Gastroesophageal sphincter (tissue), 4 donors: ENCODE data around the gene MAN2B1. TPM values are rescaled to one million over a fixed set of nuclear protein-coding genes. Genes with fewer than 3 reads are reported as not detected.
A peak's percentile ranks its signal among the peaks of the same experiment; 100 is the strongest.

Experiments used
- ATAC-seq: fragments of 150-250 bp; one replicate; pipeline ENCODE4 v1.9.1; 2016; ENCODE audit warnings: mild to moderate bottlenecking, moderate library complexity
- H3K27ac ChIP-seq, 4 donors: fragments of 200-600 bp; sonication (generic) in 3 of 4; 1 replicate in 3 of 4; 2 replicates in 1 of 4; pipeline ENCODE4 v1.5.1; 2016 to 2019
- H3K27me3 ChIP-seq: fragments of 200-600 bp; sonication (generic); one replicate; pipeline ENCODE4 v1.5.1; 2019
- H3K36me3 ChIP-seq, 2 donors: fragments of 200-600 bp; sonication (generic); one replicate each; pipeline ENCODE4 v1.5.1; 2019; ENCODE audit warnings: control low read depth in 1 of 2
- H3K4me1 ChIP-seq, 3 donors: fragments of 200-600 bp; sonication (generic); 1 replicate in 2 of 3; 2 replicates in 1 of 3; pipeline ENCODE4 v1.5.1; 2016 to 2019; ENCODE audit warnings: control low read depth in 2 of 3
- H3K4me3 ChIP-seq, 2 donors: fragments of 200-600 bp; sonication (generic); one replicate each; pipeline ENCODE4 v1.5.1; 2019; ENCODE audit warnings: mild to moderate bottlenecking in 1 of 2, moderate library complexity in 1 of 2
- H3K9me3 ChIP-seq, 3 donors: fragments of 200-600 bp; sonication (generic); one replicate each; pipeline ENCODE4 v1.5.1; 2017 to 2019; ENCODE audit warnings: control low read depth in 2 of 3
- EP300 ChIP-seq: sonication (generic); formaldehyde crosslinking; IDR thresholded peaks from one replicate; pipeline ENCODE4 v1.6.1; 2017; ENCODE audit warnings: antibody characterized with exemption, mild to moderate bottlenecking
- POLR2A ChIP-seq, 2 donors: fragments of 450-650 bp; IDR thresholded peaks; one replicate each; pipeline ENCODE4 v1.6.1; 2017; ENCODE audit warnings: antibody characterized with exemption in 2 of 2, mild to moderate bottlenecking in 2 of 2, moderate library complexity in 1 of 2
- POLR2AphosphoS5 ChIP-seq: sonication (generic); formaldehyde crosslinking; IDR thresholded peaks from one replicate; pipeline ENCODE4 v1.6.1; 2017; ENCODE audit warnings: antibody characterized with exemption
- WGBS, 2 donors: methylation state at CpG; one replicate each; pipeline ENCODE4 v1.1.5; 2018; ENCODE audit warnings: low coverage in 1 of 2; 5-methylcytosine and 5-hydroxymethylcytosine counted together
- total RNA-seq, 4 donors: library from RNA; depleted of rRNA; stranded (reverse); fragments of >200 nt; gene quantifications; one replicate each; pipeline ENCODE4 v1.1.0, GENCODE V29; 2016
- TF ChIP-seq, protein P1 (sequence below), 4 experiments: fragments of 200-600 bp in 2 of 4; fragments of 450-650 bp in 2 of 4; sonication (generic) in 1 of 4; IDR thresholded peaks; one replicate each; pipeline ENCODE4 v1.5.1; 2017 to 2019; ENCODE audit warnings: antibody characterized with exemption in 4 of 4, mild to moderate bottlenecking in 2 of 4, moderate library complexity in 2 of 4

The MAN2B1 gene
- total RNA-seq, 4 donors from 2014 or later: 61.3 to 98.1 (median 70.8) TPM

DNA sequence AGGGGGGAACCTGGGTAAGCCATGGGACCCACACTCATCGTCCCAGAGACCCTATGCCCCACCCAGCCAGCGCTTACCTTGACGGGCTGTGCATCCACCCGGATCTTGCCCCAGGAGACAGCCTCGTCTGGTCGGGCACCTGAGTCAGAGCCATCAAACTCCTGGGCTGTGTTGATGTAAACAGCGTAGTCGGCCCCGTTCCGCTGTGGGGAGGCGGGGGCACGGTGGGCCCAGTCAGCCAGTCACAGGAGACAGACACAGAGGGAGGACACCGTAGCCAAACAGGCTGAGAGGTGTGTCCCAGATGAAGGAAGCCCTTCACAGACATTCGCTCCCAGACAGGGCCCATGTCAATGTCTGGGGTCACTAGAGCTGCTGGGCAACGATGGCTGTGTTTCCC, 9.4 kb upstream of the MAN2B1 start:
- Histone ChIP-seq H3K36me3 (peaks cover 0 to 84% of the 10 kb centered on the region in 2 donors), H3K9me3 (no peaks in the 10 kb centered on the region), H3K4me3 (no peak overlapping the region), H3K27me3 (no peaks in the 10 kb centered on the region), H3K27ac (peak overlapping the region in 1 of 4 donors; percentile 0), H3K4me1 (peaks cover 0 to 39% (median 9%) of the 10 kb centered on the region in 3 donors)
- 87 to 100% methylated on average over 1 to 8 of the region's 15 CpGs for WGBS, 2 donors
- TF ChIP-seq, protein P1, sequence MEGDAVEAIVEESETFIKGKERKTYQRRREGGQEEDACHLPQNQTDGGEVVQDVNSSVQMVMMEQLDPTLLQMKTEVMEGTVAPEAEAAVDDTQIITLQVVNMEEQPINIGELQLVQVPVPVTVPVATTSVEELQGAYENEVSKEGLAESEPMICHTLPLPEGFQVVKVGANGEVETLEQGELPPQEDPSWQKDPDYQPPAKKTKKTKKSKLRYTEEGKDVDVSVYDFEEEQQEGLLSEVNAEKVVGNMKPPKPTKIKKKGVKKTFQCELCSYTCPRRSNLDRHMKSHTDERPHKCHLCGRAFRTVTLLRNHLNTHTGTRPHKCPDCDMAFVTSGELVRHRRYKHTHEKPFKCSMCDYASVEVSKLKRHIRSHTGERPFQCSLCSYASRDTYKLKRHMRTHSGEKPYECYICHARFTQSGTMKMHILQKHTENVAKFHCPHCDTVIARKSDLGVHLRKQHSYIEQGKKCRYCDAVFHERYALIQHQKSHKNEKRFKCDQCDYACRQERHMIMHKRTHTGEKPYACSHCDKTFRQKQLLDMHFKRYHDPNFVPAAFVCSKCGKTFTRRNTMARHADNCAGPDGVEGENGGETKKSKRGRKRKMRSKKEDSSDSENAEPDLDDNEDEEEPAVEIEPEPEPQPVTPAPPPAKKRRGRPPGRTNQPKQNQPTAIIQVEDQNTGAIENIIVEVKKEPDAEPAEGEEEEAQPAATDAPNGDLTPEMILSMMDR (IDR thresholded peaks at IDR 0.05): no peak
- no peak for TF ChIP-seq POLR2A (IDR thresholded peaks at IDR 0.05)
- no peak for TF ChIP-seq EP300
- no peak for TF ChIP-seq POLR2AphosphoS5
- ATAC-seq: no peak

DNA sequence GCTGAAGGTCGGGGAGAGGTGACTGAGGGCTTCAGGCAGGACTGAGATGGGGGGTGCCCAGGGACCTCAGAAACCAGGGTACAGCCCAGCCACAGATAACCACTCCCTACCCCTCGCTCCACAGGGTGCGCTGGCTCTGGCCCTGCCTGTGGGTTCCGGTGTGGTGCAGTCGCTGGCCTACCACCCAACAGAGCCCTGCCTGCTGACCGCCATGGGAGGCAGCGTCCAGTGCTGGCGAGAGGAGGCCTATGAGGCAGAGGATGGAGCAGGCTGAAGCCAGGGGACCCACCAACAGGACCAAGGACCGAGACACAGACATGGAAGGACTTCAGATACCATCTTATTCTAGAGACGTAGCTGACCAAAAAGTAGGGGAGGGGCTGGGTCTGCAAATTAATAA, 8.9 kb upstream of the MAN2B1 start:
- peaks cover 0 to 39% (median 8%) of the 10 kb centered on the region in 3 donors for H3K4me1 ChIP-seq
- no peaks in the 10 kb centered on the region for H3K27me3 ChIP-seq
- no peak overlapping the region for H3K4me3 ChIP-seq
- ATAC-seq: no peak
- H3K36me3 ChIP-seq: peaks cover 0 to 84% of the 10 kb centered on the region in 2 donors
- 17 to 78% methylated on average over 1 to 3 of the region's 10 CpGs for WGBS, 2 donors
- no peaks in the 10 kb centered on the region for H3K9me3 ChIP-seq
- TF ChIP-seq POLR2A (IDR thresholded peaks at IDR 0.05) (no peak), EP300 (no peak), POLR2AphosphoS5 (no peak)
- TF ChIP-seq, protein P1 (IDR thresholded peaks at IDR 0.05): no peak
- H3K27ac ChIP-seq: no peak overlapping the region

DNA sequence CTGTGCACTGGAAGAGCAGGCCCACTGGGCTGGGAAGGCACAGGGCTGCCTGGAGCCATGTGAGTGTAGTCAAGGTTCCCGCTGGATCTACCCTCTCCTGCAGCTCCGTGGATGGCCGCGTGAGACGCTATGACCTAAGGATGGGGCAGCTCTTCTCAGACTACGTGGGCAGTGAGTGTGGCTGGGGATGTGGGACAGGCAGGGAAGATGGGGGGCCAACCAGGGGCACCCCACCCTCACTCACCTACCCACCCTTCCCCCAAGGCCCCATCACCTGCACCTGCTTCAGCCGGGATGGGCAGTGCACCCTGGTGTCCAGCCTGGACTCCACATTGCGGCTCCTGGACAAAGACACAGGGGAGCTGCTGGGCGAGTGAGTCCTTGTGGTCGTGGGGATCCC, 6.2 kb upstream of the MAN2B1 start:
- H3K9me3 ChIP-seq: no peaks in the 10 kb centered on the region
- H3K36me3 ChIP-seq: peaks cover 0 to 64% of the 10 kb centered on the region in 2 donors
- no peak for ATAC-seq
- no peak overlapping the region for H3K27ac ChIP-seq
- 80% methylated on average over 1 of the region's 10 CpGs; no CpG with 5 or more reads in 1 of the 2 donors for WGBS, 2 donors
- no peak for TF ChIP-seq POLR2AphosphoS5
- H3K4me1 ChIP-seq: peaks cover 0 to 46% (median 20%) of the 10 kb centered on the region in 3 donors
- no peak overlapping the region for H3K4me3 ChIP-seq
- H3K27me3 ChIP-seq: no peaks in the 10 kb centered on the region

DNA sequence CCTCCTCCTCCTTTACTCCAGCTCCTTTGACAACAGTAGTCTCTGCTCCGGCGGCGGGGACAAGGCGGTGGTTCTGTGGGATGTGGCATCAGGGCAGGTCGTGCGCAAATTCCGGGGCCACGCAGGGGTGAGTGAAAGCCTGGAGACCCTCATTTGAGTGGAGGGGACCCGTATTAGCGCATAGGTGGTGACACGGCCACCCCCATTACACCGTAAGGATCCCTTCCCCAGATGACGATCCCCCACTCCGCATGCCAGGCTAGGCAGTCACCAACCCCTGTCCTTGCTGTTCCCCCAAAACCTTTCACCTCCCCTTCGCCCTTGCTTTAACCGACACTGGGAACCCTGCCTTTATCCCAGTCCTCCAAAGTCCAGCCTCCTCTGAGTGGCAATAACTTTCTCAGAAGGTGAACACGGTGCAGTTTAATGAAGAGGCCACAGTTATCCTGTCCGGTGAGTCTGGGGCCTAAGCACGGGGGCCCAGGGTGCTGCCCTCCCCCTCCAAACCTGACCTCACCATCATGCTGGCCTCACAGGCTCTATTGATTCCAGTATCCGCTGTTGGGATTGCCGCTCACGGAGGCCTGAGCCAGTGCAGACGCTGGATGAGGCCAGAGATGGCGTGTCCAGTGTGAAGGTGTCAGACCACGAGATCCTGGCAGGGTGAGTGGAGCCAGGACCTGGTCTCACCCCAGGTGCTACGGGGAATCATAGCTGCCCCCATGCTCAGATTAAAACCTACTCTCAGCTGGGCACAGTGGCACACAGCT, 3.8 kb upstream of the MAN2B1 start:
- no peaks in the 10 kb centered on the region for H3K9me3 ChIP-seq
- TF ChIP-seq POLR2A (IDR thresholded peaks at IDR 0.05) (no peak), EP300 (no peak), POLR2AphosphoS5 (no peak)
- TF ChIP-seq, protein P1 (IDR thresholded peaks at IDR 0.05): no peak
- no peak for ATAC-seq
- peak overlapping the region; percentile 85 to 98 (median 94) for H3K27ac ChIP-seq
- 25 to 53% methylated on average over 3 to 4 of the region's 26 CpGs for WGBS, 2 donors
- H3K27me3 ChIP-seq: no peaks in the 10 kb centered on the region
- peaks cover 0 to 55% (median 35%) of the 10 kb centered on the region in 3 donors for H3K4me1 ChIP-seq
- peak overlapping the region; percentile 83 to 85 for H3K4me3 ChIP-seq
- peaks cover 0 to 42% of the 10 kb centered on the region in 2 donors for H3K36me3 ChIP-seq

DNA sequence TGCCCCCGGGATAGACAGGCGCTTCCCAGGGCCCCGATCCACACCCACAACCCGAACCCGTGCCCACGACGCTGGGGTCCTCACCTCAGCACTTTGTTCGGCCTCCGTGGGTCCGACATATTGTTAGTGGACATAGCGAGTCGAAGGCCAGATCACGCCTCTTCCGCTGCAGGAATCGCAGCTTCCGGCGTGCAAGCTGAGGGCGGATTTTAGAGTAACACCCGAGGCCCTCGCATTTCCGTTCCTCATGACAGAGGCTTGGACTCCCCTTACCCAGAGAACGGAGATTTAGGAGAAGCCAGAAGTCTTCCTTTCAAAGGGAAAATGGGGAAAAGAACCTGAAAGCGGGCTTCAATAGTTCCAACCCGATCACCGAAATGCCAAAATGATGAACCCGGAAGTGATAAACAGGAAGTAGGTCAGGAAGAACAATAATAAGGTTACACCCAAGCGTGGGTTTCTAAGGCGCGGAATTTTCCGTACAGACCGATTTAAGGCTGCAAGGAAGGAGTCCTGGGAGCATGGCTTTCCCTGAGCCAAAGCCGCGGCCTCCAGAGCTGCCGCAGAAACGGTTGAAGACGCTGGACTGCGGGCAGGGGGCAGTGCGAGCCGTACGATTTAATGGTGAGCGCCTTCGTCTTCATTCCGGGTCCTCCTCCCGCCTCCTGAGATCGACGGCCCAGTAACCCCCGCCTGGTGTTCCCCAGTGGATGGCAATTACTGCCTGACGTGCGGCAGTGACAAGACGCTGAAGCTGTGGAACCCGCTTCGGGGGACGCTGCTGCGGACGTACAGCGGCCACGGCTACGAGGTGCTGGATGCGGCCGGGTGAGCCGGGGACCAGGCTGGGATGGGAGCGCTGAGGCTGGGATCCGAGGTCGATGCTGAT, 3.0 kb upstream of the MAN2B1 start:
- peak overlapping the region; percentile 83 to 85 for H3K4me3 ChIP-seq
- H3K9me3 ChIP-seq: no peaks in the 10 kb centered on the region
- peaks cover 0 to 41% of the 10 kb centered on the region in 2 donors for H3K36me3 ChIP-seq
- peaks cover 0 to 64% (median 35%) of the 10 kb centered on the region in 3 donors for H3K4me1 ChIP-seq
- peak; percentile 62 for TF ChIP-seq POLR2AphosphoS5
- TF ChIP-seq, protein P1 (IDR thresholded peaks at IDR 0.05): peak in 1 of 4 experiments; percentile 29
- no peak for TF ChIP-seq EP300
- TF ChIP-seq POLR2A (IDR thresholded peaks at IDR 0.05): peak; percentile 11 to 13
- WGBS, 2 donors: 0 to 1% methylated on average over 15 to 19 of the region's 64 CpGs
- peak; percentile 61 for ATAC-seq
- H3K27me3 ChIP-seq: no peaks in the 10 kb centered on the region
- H3K27ac ChIP-seq: peak overlapping the region; percentile 85 to 98 (median 94)
